ENCODE results near the gene TPST2.
A peak's percentile ranks its signal among the peaks of the same experiment; 100 is the strongest.

The TPST2 gene

GRCh38 chr22:26555478-26555877 is 34.5 kb downstream of the TPST2 start:
- no peak for DNase-seq (ENCODE audit: low spot score)

GRCh38 chr22:26554956-26555355 is 35.0 kb downstream of the TPST2 start:
- no peak for DNase-seq (ENCODE audit: low spot score)

- DNase-seq (ENCODE audit: low spot score): no peak
Measured at GRCh38 chr22:26553056-26553752, 36.7 kb downstream of the TPST2 start.

GRCh38 chr22:26552466-26552865 is 37.5 kb downstream of the TPST2 start:
- DNase-seq (ENCODE audit: low spot score): no peak

GRCh38 chr22:26551568-26551967 is 38.4 kb downstream of the TPST2 start:
- DNase-seq (ENCODE audit: low spot score): no peak

GRCh38 chr22:26550498-26551033 is 39.4 kb downstream of the TPST2 start:
- peak; percentile 53 for DNase-seq (ENCODE audit: low spot score)

GRCh38 chr22:26549902-26550497 is 39.9 kb downstream of the TPST2 start:
- no peak for DNase-seq (ENCODE audit: low spot score)

GRCh38 chr22:26548984-26549383 is 40.9 kb downstream of the TPST2 start:
- DNase-seq (ENCODE audit: low spot score): no peak

- DNase-seq (ENCODE audit: low spot score): no peak
Measured at GRCh38 chr22:26548303-26548702, 41.6 kb downstream of the TPST2 start.

- no peak for DNase-seq (ENCODE audit: low spot score)
Measured at GRCh38 chr22:26547837-26548236, 42.1 kb downstream of the TPST2 start.

GRCh38 chr22:26547426-26547825 is 42.5 kb downstream of the TPST2 start:
- DNase-seq (ENCODE audit: low spot score): no peak

- DNase-seq (ENCODE audit: low spot score): peak; percentile 26
Measured at GRCh38 chr22:26546282-26546681, 43.6 kb downstream of the TPST2 start.

GRCh38 chr22:26545827-26546226 is 44.1 kb downstream of the TPST2 start:
- DNase-seq (ENCODE audit: low spot score): no peak

- DNase-seq (ENCODE audit: low spot score): no peak
Measured at GRCh38 chr22:26545385-26545784, 44.5 kb downstream of the TPST2 start.

GRCh38 chr22:26544489-26544888 is 45.4 kb downstream of the TPST2 start:
- DNase-seq (ENCODE audit: low spot score): no peak

- DNase-seq (ENCODE audit: low spot score): peak; percentile 16
Measured at GRCh38 chr22:26542831-26543230, 47.1 kb downstream of the TPST2 start.

GRCh38 chr22:26541167-26541819 is 48.6 kb downstream of the TPST2 start:
- no peak for DNase-seq (ENCODE audit: low spot score)

- no peak for DNase-seq (ENCODE audit: low spot score)
Measured at GRCh38 chr22:26540119-26540518, 49.8 kb downstream of the TPST2 start.

GRCh38 chr22:26536762-26537134 is 53.2 kb downstream of the TPST2 start:
- DNase-seq (ENCODE audit: low spot score): no peak

- no peak for DNase-seq (ENCODE audit: low spot score)
Measured at GRCh38 chr22:26536056-26536761, 53.7 kb downstream of the TPST2 start.

GRCh38 chr22:26535603-26535908 is 54.4 kb downstream of the TPST2 start:
- DNase-seq (ENCODE audit: low spot score): no peak

- no peak for DNase-seq (ENCODE audit: low spot score)
Measured at GRCh38 chr22:26534874-26535602, 54.9 kb downstream of the TPST2 start.
